C4-2B (cell line): ENCODE results near the gene CFLAR.

Experiments
- CTCF ChIP-seq: fragments of 450-650 bp; conservative IDR thresholded peaks from 2 replicates; pipeline ENCODE4 v1.5.1; 2017; ENCODE audit warnings: mild to moderate bottlenecking
- ZFX ChIP-seq: fragments of 450-650 bp; IDR thresholded peaks from 2 replicates; pipeline ENCODE4 v1.6.1; 2017

- TF ChIP-seq CTCF (no peak), ZFX (no peak)
Measured at GRCh38 chr2:201108341-201108740, 7.6 kb upstream of the CFLAR start.
